Ishikawa (cell line): ENCODE measurements around the gene TMEM120A.

Experiments
- CEBPB ChIP-seq: IDR thresholded peaks from 2 replicates; pipeline ENCODE4 v1.6.1; 2012
- CREB1 ChIP-seq: IDR thresholded peaks from 2 replicates; pipeline ENCODE4 v1.6.1; 2012; ENCODE audit warnings: low read depth
- EGR1 ChIP-seq: IDR thresholded peaks from 2 replicates; pipeline ENCODE4 v1.6.1; 2012
- EP300 ChIP-seq: IDR thresholded peaks from 2 replicates; pipeline ENCODE4 v1.6.1; 2012; ENCODE audit warnings: borderline replicate concordance
- FOXM1 ChIP-seq: IDR thresholded peaks from 2 replicates; pipeline ENCODE4 v1.6.1; 2012; ENCODE audit warnings: low read depth, borderline replicate concordance
- NFIC ChIP-seq: IDR thresholded peaks from 2 replicates; pipeline ENCODE4 v1.6.1; 2012
- RAD21 ChIP-seq: IDR thresholded peaks from 2 replicates; pipeline ENCODE4 v1.6.1; 2012; ENCODE audit warnings: low read depth
- REST ChIP-seq: IDR thresholded peaks from 2 replicates; pipeline ENCODE4 v1.6.1; 2012; ENCODE audit warnings: low read depth, mild to moderate bottlenecking
- TAF1 ChIP-seq: IDR thresholded peaks from 2 replicates; pipeline ENCODE4 v1.6.1; 2012; ENCODE audit warnings: low read depth, mild to moderate bottlenecking
- TCF12 ChIP-seq: IDR thresholded peaks from 2 replicates; pipeline ENCODE4 v1.6.1; 2012; ENCODE audit warnings: low read depth
- TEAD4 ChIP-seq: IDR thresholded peaks from 2 replicates; pipeline ENCODE4 v1.6.1; 2012
- USF1 ChIP-seq: IDR thresholded peaks from 2 replicates; pipeline ENCODE4 v1.6.1; 2012
- YY1 ChIP-seq: IDR thresholded peaks from 2 replicates; pipeline ENCODE4 v1.6.1; 2012; ENCODE audit warnings: low read depth
- ZBTB7A ChIP-seq: IDR thresholded peaks from 2 replicates; pipeline ENCODE4 v1.6.1; 2012; ENCODE audit warnings: low read depth

The TMEM120A gene

GRCh38 chr7:76022026-76022780 lies 27.8 kb upstream of the TMEM120A start:
- TF ChIP-seq ZBTB7A (no peak), YY1 (no peak), TAF1 (no peak), FOXM1 (no peak), CREB1 (no peak), USF1 (no peak), TEAD4 (no peak)

GRCh38 chr7:76020031-76020714 lies 25.8 kb upstream of the TMEM120A start:
- no peak for TF ChIP-seq CEBPB
- peak; percentile 93 for TF ChIP-seq RAD21

GRCh38 chr7:76016191-76016947 lies 22.0 kb upstream of the TMEM120A start:
- TF ChIP-seq TEAD4 (no peak), CEBPB (no peak), REST (no peak), EP300 (no peak), TCF12 (no peak), EGR1 (no peak), TAF1 (no peak), CREB1 (no peak), NFIC (no peak), ZBTB7A (no peak)

- no peak for TF ChIP-seq REST
- TF ChIP-seq TAF1, result no peak
- TF ChIP-seq EP300, result no peak
- TF ChIP-seq TCF12, result no peak
- no peak for TF ChIP-seq TEAD4
- no peak for TF ChIP-seq ZBTB7A
- no peak for TF ChIP-seq FOXM1
Observed at GRCh38 chr7:76011442-76011861, 17.1 kb upstream of the TMEM120A start.

- TF ChIP-seq ZBTB7A (no peak), USF1 (no peak), REST (no peak), TAF1 (no peak), EP300 (no peak)
Observed at GRCh38 chr7:76009672-76010600, 15.5 kb upstream of the TMEM120A start.
